HG02973 (cell line): ENCODE data around the gene PLA2G4D.

Source experiments
- ATAC-seq: cut with Tn5 transposase; IDR thresholded peaks from one replicate; pipeline ENCODE4 v1.9.1; 2021; ENCODE audit warnings: moderate library complexity; ENCODE audit not compliant: unreplicated experiment

PLA2G4D gene, protein sequence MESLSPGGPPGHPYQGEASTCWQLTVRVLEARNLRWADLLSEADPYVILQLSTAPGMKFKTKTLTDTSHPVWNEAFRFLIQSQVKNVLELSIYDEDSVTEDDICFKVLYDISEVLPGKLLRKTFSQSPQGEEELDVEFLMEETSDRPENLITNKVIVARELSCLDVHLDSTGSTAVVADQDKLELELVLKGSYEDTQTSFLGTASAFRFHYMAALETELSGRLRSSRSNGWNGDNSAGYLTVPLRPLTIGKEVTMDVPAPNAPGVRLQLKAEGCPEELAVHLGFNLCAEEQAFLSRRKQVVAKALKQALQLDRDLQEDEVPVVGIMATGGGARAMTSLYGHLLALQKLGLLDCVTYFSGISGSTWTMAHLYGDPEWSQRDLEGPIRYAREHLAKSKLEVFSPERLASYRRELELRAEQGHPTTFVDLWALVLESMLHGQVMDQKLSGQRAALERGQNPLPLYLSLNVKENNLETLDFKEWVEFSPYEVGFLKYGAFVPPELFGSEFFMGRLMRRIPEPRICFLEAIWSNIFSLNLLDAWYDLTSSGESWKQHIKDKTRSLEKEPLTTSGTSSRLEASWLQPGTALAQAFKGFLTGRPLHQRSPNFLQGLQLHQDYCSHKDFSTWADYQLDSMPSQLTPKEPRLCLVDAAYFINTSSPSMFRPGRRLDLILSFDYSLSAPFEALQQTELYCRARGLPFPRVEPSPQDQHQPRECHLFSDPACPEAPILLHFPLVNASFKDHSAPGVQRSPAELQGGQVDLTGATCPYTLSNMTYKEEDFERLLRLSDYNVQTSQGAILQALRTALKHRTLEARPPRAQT

DNA sequence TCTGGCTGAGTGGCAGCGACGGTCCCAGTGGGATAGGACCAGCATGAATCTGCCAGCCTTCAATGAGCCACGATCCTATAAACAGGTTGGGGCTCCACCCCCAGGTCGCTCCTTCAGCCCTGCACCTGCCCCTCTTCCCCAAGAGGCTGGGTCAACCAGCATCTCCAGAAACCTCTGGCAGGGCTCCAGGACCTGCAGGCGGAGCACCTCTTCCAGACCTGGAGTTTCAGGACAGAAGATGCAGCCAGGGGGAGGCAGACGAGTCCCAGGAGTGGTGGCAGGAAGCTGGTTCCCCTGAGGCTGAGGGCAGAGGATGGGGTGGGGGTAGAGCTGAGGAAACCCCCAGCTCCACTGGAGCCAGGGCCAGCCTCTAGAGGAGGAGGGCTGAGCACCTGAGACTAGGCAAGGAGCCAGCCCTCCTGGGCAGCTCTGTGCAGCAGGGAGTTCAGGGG, at the start of gene PLA2G4D:
Gene PLA2G4D (minus strand): TSS at position 51 of the 452 bp plus-strand sequence. CDS start 103 bp downstream, outside the sequence.
- no peak for ATAC-seq

DNA sequence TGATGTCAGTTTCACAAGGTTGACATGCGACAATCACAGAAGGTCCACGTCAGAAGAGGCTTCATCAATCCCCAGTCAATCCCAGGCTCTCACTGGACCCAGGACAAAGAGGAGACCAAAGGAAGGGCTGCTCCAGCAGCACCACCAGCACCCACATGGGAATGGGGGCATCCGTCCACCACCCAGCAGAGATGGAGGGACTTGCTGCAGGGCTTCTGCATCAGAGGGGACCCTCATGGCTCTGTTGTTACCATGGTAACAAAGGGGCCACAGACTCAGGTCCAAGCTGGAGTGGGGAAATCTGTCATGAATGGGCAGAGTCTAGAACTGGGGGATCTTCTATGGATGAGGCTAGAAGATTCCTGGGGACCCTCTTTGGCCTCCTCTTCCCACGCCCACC, 49.0 kb upstream of the PLA2G4D start:
- ATAC-seq: no peak

DNA sequence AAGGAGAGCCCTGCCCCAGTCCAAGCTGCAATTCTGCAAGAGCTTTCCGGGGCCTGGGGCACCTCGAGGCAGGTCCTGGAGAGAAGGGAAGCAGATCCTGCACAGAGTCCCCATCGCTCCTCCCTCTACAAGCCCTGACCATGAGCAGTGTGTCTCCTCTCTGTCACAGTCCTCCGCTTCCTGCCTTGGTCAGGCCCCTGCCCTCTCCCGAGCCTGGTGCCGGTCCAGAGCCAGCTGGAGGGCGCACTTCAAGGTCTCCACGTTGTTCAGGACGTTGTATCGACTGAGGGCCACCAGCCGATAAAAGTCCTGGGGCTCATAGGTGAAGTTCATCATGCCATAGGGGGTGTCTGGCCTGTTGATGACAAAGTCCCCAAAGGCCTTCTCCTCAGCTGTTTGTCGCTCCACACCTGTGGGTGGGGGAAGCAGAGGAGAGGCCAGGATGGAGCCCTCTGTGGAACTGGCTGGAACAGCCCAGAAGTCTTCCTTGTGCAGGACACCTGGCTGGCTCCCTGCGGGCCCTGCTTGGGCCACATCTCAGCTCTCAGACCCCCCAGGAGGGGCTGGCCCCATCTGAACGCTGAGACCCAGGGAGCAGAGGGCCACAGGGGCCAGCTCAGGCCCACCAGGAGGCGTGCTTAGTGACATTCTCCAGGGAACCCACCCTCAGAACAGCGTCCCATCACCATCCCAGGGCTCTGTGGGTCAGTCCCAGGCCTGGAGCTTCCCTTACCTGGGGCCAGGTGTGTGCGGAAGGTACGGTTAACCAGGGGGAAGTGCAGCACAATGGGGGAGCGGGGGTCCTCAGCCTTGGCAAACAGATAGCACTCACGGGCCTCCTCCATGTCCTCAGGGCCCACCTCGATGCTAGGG, 47.7 kb upstream of the PLA2G4D start:
- ATAC-seq: no peak

DNA sequence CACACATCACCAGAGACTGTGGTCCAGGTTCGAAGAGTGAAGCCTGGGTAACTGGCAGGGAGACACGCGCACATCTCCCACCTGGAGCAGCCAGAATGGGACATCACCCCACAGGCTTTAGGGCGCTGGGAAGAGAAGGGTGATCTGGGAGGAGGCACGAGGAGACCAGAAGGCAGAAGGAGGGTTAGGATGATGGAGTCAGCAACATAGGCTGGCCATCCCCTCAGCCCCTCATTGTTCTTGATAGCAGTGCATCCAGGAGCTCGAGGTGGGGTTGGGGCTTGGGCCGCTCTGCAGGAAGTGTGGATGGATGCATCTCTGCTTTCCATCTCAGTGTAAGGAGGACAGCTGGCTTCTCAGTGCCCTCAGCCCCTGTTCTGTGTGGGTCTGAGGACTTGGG, 46.9 kb upstream of the PLA2G4D start:
- ATAC-seq: no peak

DNA sequence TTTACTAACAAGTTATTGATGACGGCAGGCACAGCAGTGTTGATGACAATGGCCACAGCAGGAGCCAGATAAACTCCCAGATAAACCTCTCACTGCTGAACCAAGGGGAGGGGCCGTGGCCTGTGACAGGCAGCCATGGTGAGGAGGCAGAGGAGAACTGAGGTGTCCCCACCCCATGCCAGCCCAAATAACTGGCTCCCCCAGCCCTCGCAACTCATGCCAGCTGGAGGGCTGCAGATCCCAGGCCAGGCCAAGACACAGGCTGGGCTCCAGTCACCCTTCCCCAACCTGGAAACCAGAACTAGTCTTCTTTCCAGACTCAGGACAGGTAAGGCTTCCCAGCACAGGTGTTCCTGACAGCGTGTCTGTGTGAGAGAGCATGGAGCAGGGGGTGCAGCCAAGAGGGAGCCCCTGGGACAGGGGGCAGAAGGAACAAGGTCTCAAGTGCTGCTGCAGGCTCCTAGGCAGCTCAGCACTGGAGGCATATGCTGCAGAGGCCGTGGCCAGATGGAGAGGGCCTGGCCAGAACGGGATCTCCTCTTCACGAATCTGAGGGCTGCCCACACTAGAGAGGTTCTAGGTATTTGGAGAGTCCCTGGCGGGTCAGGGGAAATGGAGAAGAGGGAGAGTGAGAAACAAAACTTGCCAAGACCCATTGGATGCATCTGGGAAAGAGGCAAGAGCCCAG, 46.2 kb upstream of the PLA2G4D start:
- no peak for ATAC-seq

DNA sequence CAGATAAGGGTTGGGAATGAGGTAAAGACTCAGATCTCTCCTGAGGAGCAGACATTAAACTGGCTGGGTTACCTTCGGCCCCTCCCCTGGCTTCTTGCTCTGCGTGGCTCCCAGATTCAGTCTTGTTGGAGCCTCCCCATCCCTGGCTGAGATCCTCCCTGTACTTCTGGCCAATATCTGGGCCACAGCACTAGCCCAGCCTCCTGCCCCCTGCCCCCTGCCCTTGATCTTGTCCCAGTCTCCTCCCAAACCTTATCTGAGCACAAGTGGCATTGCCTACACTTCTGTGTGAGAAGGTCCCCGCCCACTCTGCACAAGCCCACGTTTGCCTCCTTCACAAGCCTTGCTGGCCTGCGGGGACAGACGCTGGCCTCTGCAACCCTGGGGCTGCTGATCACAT, 45.2 kb upstream of the PLA2G4D start:
- no peak for ATAC-seq

DNA sequence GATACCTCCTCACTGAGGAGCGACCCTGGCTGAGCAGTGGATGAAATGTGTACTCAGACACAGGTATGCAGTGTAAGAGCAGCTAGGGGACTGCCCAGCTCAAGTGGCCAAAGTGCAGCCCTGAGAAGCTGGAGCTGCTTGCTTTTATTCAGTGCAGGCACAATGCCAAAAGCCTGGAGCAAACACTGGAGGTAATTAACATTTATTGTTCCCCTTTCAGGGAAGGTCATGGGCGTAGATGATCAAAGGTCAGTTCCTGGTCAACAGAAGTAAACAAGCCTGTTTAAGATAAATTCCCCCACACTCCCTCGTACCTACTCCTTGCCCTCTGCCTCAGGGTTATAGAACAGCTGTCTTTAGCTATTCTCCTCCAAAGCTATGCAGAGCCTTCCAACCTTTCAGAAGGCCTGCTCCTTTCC, 44.6 kb upstream of the PLA2G4D start:
- no peak for ATAC-seq

DNA sequence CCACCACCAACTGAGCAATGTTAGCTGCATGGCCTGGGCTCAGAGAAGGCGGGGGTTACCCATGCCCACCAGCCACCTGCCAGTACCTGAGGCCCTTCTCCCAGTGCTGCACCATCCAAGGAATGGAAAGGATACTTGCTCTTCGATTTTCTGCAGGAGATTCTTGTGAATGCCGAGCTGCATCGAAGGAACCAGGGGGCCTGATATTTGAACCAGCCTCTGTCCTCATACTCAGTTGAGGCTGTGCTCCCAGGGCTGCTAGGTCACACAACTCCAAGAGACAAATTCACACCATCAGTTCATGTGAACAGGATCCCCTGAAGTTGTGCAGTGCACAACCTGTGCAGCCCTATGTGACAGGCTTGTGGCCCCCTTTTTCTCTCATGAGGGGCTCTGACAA, 44.0 kb upstream of the PLA2G4D start:
- no peak for ATAC-seq

DNA sequence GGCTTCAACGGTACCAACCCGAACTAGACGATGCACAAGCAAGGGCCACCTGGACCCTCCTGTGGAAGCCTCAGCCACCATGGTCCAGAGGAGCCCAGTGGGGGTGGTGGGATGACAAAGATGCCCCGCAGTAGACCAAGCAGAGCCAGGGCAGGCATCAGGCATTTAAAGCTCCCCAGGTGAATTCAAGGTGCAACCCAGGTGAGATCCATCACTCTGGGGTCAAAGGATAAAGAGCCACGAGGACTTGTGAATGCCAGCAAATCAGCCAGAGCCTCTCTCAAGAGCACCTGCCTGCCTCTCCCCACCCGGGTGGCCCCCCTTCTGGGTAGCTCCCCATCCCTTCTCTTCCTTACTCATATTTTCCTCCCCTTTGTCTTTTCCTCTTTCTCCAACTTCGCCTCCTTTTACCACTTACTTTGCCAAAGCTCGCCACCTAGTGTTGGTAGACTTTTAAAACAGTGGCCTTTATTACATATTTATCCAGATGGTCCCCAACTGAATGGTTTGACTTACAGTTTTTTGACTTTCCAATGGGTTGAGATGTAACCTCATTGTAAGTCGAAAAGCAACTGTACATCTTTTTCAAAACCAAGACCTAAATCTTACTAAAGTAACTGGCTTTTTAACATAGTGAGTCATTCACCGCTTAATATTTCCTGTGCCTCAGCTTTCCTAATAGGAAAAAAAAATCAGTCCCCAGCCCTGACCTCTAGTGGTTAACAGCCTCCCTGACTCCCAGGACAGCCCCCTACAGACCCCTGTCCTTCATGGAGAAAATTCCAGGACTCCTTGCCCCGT, 43.3 kb upstream of the PLA2G4D start:
- no peak for ATAC-seq

DNA sequence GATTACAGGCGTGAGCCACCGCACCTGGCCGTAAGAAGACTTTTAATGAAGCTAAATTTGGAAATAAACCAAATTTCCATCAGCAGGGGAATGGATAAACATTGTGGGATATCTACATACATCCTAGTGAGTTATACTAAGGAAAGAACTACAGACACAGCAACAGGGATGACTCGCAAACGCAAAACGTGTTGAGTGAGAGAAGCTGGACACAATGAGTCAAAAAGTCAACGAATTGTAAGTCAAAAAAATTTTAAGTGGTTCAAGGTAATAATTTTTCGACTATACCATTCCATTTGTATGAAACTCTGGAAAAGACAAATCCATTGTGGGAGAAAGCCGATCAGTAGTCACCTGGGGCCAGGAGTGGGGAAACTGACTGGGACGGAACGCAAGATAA, 42.2 kb upstream of the PLA2G4D start:
- ATAC-seq: no peak

DNA sequence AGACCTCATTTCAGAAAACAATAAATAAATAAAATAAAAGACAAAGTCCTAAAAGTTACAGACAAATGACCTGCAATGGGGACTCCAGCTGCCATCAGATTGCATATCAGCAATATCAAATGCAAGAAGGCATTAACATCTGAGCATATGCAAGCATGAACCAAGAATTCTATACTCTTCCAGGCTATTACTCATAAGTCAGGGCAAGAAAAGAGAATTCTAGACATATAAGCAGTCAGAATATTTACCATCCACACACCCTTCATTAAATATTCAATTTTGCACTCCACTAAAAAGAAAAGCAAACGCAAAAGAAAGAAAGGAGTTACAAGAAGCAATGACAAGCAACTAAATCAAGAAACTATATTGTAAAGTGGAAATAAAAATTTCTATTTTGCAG, 41.0 kb upstream of the PLA2G4D start:
- no peak for ATAC-seq

DNA sequence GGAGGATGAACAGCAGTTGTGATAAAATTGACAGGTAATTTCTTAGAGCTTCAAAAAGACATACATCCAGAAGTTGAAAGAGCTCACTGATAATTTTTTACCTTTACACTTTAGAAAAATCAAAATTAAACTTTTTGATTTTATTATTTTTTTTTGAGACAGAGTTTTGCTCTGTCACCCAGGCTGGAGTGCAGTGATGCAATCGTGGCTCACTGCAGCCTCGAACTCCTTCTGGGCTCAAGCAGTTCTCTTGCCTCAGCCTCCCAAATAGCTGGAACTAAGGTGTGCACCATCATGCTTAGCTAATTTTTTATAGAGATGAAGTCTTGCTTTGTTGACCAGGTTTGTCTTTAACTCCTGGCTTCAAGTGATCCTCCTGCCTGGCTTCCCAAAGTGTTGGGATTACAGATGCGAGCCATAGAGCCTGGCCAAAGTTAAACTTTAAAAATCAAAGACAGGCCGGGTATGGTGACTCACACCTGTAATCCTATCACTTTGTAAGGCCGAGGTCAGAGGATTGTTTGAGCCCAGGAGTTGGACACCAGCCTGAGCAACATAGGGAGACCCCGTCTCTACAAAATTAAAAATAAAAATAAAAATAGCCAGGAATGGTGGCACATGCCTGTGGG, 40.4 kb upstream of the PLA2G4D start:
- ATAC-seq: no peak

DNA sequence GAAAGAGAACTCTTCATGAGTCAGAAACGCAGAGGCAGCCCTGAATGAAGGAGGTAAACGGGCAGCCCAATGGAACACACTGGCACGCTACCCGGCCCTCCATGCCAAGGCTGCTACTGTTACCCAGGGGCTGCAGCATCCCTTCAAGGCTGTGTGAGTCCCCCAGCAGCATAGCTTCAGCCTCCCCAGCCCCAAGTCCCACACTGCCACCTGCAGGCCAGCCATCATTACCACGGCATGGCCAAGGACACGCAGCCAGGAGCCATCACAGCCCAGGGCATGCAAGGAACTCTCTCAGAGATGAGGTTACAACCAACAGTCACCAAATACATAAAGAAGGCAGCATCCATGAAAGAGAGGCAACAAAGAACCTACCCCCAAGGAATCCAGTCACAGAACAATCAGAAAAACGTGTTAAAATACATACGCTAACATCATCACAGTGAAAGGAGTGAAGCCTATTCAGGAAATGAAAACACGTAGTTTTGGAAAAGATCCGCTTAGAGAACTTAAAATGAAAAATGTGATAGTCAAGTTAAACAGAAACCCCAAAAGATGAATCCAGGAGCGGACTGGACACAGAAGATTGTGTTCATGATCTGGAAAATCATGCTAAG, 39.6 kb upstream of the PLA2G4D start:
- no peak for ATAC-seq

DNA sequence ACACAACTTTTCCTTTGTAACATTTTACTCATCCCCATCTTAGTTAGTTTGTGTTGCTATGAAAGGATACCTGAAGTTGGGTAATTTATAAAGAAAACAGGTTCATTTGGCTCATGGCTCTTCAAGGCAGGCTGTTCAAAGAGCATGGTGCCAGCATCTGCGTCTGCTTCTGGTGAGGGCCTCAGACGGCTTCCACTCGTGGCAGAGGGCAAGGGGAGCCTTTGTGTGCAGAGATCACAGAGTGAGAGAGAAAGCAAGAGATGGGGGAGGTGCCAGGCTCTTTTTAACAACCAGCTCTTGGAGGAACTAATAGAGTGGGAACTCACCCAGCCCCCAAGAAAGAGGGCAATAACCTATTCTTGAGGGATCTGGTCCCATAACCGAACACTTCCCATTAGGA, 39.0 kb upstream of the PLA2G4D start:
- ATAC-seq: no peak

DNA sequence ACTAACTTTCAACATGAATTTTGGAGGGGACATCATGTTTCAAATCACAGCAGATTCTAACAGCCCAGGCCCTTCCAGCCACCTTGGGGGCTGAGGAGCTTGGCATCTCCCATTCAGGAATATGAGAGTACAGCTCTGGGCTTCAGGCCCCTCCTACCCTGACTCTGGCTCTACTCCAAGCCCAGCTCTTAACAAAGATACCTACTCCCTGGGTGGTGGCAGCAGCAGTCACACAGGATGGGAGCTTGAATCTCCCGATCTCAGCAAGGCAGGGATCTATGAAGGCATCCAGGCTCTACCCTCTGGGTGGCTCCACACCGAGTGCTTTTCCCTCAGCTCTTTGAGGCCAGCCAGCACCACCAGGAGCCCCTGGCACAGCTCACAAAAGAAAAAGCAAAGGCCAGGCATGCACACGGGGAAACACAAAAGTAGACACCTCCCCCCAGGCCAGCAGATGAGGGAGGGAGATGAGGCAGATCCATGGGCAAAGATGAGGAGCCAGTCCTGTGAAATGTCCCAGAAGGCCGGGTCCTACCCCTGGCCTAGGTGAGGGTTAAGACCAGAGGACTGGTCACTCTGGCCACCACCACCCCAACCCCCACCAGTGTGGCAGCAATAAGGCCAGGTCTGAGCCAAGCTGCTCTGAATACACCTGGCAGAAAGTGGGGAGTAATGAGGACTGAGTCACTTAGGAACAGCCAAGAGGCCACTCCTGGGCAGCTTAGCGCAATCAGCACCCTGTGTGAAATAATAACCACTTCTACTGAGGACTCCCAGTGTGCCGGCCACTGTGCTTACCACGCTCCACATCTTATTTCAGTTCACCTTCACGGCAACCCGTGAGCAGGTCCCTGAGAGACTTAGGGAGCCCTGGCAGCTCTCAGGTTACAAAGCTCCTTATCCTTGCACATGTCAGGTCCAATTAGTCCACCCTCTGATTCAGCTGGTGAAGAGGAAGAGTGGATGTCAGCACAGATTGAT, 37.8 kb upstream of the PLA2G4D start:
- no peak for ATAC-seq

DNA sequence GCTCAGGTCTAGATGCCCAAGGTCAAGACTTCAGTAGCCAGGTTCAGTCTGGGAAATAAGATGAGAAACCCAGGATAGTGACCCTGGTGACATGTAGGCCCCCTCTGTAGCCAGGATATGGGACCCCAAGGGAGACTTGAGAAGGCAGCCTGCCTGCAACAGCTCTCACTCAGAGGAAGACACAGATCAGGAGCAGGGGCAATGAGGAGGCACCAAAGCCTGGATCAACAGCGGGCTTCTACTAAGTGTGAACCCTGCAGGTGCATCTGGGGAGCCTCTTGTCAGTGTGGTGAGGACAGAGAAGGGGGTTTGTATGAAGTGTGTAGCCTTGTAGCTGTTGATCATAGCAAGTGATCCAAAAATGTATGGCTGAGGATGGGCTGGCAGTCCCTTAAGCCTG, 36.6 kb upstream of the PLA2G4D start:
- no peak for ATAC-seq

DNA sequence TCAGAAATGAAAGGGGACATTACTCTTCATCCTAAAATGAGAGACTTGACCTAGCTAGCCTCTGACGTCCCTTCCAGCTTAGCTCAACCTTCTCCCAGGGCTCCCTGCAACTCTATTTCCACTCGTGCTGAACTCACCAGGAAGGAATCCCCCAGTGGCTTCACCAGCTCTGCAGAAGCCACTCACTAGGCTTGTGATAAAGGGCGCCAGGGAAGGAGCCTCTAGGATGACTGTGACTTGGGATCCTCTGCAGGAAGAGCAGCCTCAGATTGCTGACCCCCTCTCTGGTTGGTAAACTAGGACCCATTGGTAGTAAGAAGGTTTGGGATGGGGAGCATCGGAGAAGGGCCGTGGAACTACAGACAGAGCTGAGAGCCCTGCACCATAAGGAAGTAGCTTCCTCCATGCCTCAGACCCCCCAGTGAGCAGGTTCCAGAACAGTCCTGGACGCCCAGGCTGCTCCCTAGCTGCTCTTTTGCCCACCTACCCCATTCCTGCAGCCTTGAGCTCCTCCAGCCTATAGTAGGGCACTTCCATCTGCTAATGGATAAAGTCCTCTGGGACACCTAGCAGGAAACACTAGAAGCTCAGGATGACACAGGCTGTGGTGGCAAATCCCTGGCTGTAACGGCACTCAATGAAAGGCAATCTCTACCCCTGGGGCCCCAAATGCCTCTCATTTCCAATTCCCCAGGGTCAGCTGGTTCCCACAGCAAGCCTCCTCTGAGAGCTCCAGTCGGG, 36.1 kb upstream of the PLA2G4D start:
- ATAC-seq: no peak
